HG02870 (cell line): Measurements from ENCODE around the gene NIN.

ENCODE experiments used
- ATAC-seq: cut with Tn5 transposase; IDR thresholded peaks from one replicate; pipeline ENCODE4 v1.9.1; 2021; ENCODE audit warnings: mild to moderate bottlenecking, moderate library complexity; ENCODE audit not compliant: unreplicated experiment

Gene NIN

DNA sequence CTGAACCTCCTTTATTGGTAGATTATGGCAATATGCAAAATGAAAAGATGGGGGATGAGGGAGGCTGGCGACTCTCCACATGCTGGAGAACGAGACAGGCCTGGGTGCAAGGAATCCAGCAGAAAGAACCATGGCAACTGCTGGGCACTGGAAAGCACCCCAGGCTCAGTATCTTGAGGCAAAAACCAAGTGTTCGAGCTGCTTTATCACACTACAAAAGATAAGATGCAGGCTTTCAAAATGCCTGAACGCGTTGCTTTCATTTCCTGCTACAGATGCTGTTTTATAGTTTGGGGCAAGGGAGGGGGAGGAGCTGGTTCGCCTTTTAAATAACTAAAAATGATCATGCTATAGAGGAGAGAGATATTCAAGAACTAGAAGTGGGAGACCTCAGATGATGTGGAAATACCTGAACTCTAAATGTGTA, 38.9 kb downstream of the NIN start:
- ATAC-seq, result no peak

GRCh38 chr14:50791201-50791600, 39.8 kb downstream of the NIN start:
- peak; percentile 40 for ATAC-seq

DNA sequence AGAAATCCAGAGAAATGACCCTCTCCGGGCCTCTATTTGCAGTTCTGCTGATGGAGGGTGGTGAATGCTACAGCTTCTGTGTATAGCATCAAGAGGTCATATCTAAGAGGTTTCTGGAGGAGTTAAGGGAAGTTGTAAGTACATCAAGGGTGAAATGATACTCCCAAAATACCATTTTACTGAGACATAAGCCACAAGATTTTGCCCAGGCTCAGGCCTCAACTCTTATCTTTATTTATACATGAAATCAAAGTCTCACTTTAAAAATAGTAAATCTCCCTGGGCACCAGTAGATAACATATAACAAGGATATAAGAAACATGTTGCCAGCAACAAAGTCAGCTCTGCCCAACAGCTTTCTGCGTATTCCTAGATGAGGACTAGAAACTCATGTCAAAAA, 40.4 kb downstream of the NIN start:
- ATAC-seq, result no peak

GRCh38 chr14:50786751-50787464, 44.1 kb downstream of the NIN start:
- no peak for ATAC-seq

DNA sequence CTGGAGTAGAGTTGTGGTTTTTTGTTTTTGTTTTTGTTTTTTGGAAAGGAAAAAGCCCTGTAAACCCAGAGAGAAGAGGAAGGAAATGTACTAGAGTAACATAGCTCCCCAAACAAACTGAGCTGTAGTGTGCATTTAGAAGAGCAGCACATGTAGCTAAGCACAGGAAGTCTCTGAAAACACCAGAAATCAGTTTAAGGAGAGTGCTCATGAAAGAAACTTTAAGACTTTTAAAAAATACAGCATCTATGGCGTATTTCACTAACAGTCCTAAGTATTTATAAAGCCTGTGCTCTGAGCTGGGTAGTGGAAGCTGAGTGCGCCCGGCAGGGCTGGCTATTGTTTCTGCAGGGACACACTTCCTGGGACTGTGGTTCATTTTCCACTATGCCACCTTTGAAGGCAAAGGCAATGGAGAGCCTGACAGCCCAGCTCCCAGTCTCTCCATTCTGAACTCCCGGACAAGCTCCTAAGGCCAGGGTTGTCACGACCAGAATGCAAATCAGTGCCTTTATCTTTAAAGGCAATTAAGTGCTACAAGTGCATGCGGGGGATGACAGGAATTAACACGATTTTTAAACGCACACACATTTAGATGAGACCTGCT, 45.4 kb downstream of the NIN start:
- ATAC-seq, result no peak

- ATAC-seq, result no peak
Measured at GRCh38 chr14:50784683-50785456, 46.1 kb downstream of the NIN start.

GRCh38 chr14:50783563-50783962, 47.4 kb downstream of the NIN start:
- no peak for ATAC-seq

GRCh38 chr14:50780393-50780792, 50.6 kb downstream of the NIN start:
- no peak for ATAC-seq

DNA sequence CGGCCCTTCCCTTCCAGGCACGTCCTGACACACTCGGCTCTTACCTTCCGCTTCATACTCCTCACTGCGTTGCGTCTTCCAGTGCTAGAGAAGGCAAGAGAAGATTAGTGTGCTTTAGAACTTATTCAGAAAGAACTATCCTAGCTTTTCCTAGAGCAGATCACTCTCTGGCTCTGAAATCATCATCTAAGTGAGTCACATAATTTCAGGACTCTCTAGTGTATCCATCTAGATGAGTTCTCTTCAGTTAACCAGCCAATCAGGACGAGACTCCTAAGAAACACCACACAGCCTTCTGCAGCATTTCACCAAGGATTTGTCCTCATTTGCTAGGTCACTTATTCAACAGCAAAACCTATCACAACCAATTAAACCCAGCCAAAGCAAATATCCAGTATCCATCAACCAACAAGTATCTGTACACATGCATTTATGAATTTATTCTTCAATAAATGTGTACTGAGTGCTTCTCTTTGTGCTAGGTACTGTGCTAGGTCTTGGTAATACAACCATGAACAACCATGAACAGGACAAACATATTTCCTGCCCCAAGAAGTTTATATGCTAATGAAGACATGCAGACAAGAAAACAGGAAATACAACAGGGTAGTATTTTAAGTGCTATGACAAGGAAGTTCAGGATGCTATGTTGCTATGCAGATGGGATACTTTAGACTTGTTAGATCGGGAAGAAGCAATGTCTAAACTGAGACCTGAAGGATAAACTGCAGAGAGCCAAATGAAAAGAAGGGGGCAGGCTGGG, 52.1 kb downstream of the NIN start:
- ATAC-seq, result no peak

DNA sequence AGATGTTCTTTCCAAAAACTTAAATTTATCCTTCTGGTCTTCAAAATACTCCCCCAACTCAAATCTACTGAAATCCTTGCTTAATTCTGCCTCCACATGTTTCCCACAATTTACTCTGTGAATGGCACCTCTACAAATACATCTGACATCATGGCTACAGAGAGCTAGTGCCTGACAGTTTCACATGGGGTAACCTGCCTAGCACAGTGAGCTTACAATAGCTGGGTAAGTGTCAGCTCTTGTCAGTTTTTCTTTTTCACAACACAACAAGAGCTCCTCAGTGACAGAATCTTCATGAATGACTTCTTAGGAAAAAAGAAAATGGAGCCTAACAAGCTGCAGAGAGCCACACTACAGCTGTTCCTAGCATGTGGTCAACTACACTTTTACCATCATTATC, 54.4 kb downstream of the NIN start:
- ATAC-seq, result no peak

GRCh38 chr14:50775357-50775756, 55.6 kb downstream of the NIN start:
- ATAC-seq, result no peak

GRCh38 chr14:50774542-50775267, 56.3 kb downstream of the NIN start:
- no peak for ATAC-seq

DNA sequence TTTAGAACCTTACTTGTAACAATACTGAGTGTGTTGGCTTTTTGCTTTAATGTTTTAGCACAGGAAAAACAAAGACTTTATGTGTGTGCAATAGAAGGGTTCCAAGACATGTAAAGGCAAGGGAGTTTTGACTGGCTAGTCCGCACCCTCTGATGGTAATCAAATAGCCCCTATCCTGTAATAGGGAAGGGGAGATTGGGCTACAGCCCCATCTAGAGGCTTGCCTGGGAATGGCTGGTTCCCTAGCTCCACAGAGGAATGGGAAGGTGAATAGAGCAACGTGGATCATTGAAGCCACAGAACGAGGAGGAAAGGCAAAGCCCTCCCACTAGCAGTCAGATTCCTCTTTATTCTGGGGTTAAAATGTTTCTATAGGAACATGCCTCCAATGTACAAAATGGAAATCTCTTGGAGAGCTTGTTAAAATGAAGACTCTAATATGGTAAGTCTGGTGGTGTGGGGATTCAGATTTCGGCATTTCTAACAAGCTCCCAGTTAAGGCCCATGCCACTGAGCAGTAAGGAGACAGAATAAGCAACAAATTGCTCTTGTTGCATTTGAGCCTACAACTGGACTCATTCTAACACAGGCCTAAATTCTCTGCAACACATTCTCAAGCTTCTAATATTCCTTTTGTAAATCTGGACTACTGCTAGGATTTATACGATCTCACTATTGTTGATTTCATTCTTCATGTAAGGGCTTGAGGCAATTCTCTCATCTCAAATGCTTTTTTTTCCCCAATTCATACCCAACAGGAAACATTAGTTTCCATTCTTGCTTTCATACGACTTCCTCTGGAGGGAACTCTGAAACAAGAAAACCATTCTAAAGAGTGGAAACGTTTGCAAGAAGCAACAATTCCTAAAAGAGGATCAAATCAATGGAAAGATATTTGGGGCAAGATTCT, 57.1 kb downstream of the NIN start:
- ATAC-seq, result no peak

DNA sequence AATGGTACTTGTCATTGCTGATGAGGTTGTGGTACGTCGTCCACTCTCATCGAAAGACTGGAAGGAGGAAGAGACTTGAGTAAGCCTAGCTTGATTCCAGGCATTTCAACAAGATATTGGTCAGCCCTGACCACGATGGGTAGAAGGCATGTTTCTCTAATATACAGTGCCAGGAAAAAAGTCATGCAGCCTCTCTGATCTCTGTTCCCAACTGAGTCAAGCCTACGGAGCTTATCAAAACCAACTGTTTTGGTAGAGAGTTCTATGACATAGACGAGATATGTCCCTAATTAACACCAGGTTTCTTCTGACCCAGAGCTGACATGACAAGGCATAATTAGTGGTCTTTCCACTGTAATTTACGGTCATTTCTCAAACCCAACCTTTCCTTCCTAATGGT, 58.5 kb downstream of the NIN start:
- no peak for ATAC-seq

- no peak for ATAC-seq
Measured at GRCh38 chr14:50770586-50770985, 60.4 kb downstream of the NIN start.

DNA sequence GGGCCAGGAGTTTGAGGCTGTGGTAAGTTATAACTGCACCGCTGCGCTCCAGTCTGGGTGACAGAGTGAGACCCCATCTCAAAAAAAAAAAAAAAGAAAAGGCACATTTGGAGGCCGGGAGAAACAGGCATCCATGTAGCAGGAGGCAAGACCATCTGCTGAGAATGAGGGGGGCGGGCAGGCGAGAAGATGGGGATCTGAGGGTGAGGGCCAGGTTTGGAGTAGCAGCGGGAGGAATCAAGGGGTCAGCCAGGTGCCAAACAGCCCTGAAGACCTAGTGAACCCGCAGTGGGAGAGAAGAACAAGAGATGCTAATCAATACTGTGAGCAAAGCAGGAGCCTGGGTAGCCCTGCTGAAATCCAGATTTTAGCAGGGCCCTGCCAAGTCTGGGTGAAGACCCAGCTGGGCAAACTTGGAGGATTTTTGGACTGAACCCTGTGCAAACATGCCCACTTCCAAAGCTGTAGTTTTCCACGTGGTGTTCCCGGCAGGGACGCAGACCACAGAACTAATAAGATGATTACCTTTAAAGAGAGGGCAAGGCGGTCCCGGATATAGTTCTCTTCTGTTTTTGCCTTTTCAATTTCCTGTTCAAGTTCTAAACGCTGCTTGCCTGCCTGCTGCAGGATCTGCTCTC, 61.0 kb downstream of the NIN start:
- ATAC-seq, result no peak

DNA sequence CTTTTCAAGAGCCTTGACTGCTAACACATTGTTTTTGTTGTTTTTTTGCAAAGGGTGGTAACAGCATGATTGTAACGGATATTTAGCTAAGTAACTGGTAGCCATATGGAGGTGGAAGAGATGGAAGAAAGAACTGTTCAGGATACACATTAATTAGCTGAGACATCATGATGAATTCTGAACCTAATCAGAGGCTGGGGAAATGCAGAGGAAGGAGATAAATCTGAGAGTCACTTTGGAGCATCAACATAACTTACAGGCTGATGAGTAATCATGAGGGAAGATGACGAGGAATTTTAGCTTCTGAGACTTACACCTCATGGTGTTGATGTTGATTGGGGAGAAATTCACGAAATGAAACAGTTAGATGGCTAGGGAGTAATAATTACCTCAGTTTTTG, 62.3 kb downstream of the NIN start:
- ATAC-seq, result no peak

DNA sequence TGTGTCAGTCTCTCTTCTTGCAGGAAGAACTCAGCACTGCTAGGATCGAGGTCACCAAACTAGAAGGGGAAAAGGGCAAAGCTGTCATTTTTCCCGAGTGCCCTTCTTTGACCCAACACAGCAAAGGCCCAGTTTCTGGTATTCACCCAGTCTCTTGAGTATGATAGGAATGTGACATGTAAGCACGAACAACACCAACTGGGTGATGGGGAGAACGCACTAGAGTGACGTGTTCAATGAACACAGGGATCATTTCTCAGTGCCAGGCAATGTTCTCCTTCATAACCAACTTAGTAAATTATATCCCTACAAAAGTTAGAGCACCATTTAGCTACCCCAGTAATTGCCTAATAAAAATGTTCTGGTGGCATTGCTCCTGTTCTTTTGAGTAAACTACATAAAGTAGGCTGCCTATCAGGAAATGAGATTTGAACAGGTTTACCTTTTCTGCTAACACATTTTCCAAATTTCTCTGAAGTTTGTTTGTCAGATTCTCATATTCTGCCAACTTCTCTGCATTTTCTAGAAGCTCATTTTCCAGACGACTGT, 64.5 kb downstream of the NIN start:
- no peak for ATAC-seq
